Stimulated activated CD4-positive, alpha-beta T cell treated with anti-CD3 and anti-CD28 coated beads, Interleukin-4, amount 100 ng/mL, for 48 hours (primary cell): ENCODE results near the gene SLC66A3.

ENCODE experiments used
- DNase-seq, 2 donors: peaks; one replicate each; pipeline ENCODE4 v3.0.0-alpha.2; 2020; ENCODE audit warnings: low read depth in 2 of 2

SLC66A3 gene

DNA sequence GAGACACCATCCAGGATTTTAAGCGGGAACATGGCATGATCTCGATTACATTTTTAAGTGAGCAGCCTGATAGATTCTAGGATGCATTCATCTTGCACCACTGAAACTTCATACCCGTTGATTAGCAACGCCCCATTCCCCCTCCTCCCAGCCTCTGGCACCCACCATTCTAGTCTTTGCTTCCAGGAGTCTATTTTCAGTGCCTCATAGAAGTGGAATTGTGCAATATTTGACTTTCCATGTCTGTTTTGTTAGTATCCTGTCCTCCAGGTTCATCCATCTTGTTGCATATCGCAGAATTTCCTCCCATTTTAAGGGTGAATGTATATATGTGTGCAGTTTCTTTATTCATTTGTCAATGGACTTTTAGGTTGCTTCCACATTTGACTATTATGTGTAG lies 20.9 kb upstream of the SLC66A3 start:
- no peak for DNase-seq

DNA sequence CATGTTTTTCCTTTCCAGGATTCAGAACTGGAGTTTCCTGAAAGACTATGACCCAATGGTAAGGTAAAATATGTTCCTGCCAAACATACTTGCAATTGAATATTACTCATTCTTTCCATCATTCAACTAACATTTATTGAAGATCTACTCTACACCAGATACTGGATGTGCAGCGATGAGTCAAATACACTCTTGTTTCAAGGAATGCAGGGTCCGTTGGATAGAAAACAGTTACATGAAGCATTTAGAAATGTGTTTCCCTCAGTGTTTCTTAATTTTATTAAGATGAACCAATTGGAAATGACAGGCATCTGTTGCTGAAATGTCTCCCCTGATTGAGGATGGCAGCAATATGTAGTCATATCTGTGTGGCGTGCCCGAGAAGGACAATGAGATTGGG lies 14.8 kb upstream of the SLC66A3 start:
- DNase-seq = no peak

DNA sequence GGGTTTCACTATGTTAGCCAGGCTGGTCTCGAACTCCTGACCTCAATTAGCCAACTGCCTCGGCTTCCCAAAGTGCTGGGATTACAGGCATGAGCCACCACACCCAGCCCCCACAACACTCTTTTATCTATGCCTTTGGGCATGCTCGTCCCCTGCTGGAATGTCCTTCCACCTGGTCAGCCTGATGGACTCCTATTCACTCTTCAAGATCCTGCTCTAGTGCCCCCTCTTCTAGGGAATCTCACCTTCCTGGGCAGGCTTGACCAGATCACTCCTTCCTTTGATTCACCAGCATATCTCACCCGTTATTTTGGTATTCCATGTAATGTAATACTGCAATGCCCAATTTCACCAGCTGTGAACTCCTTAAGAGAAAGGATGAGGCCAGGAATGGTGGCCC lies 13.9 kb upstream of the SLC66A3 start:
- DNase-seq = no peak

DNA sequence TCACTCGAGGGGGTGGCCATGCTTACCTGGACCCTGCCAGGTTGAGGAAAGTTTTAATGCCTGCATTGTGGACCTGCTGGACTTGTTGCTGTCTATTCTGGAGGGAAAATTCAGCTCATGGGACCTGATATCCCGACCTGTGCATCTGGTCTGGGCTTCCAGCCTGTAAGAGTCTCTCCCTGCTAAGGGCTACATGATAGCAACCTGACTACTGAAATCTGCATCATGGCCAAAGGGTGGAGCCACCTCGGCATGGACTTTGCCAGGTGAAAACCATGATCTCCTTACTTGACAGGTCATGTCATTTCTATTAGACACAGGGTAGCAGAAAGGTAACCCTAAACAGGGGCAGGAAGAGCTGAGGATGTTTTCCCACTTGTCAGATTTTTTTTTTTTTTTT lies 12.9 kb upstream of the SLC66A3 start:
- no peak for DNase-seq

DNA sequence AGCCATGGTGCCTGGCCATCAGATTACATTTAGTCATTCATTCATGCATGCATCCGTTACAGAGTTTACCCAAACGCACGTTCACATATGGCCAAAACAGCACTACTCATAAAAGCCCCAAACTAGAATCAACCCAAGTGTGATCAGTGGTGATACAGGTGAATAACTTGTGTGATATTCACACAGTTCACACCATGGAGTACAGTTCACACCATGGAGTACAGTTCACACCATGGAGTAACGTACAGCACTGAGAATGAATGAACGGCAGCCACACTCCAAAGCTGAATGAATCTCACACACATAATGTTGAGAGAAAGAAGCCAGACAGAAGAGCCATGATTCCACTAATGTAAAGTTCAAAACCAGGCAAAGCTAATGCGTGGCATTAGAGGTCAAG lies 12.3 kb upstream of the SLC66A3 start:
- no peak for DNase-seq

DNA sequence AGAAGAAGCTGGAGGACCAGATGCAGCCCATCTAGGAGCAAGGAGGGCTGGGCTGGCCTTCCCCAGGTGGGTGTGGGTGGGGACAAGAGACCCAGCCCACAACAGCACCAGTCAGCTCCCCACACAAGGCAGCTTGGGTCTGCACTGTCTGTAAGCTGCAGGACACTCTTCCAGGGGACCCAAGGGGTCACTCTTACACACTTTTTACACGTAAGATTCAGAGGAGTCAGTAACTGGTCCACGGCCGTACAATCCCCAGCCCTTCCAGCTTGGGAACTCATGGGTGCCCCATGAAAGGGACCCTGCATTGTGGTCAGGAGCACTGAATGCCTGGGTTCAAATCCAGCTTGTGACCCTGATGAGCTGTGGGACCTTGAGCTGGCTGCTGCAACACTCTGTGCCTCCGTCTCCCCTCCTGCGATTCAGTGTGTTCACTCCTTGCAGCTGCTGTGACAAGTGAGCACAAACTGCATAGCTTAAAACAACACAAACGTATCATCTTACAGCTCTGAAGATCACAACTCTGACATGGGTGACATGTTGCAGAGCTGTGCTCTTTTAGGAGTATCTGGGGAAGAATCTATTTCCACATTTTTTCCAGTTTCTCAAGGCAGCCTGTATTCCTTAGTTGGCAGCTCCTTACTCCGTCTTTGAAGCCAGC lies 11.1 kb upstream of the SLC66A3 start:
- no peak for DNase-seq

DNA sequence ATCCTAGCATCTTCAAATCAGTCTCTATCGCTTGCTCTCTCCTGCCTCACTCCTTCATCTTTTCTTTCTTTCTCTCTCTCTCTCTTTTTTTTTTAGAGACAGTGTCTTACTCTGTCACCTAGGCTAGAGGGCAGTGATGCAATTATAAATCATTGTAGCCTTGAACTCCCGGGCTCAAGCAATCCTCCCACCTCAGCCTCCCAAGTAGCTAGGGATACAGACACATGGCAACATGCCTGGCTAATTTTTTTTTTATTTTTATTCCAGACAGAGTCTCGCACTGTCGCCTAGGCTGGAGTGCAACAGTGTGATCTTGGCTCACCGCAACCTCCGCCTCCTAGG lies 10.6 kb upstream of the SLC66A3 start:
- no peak for DNase-seq

DNA sequence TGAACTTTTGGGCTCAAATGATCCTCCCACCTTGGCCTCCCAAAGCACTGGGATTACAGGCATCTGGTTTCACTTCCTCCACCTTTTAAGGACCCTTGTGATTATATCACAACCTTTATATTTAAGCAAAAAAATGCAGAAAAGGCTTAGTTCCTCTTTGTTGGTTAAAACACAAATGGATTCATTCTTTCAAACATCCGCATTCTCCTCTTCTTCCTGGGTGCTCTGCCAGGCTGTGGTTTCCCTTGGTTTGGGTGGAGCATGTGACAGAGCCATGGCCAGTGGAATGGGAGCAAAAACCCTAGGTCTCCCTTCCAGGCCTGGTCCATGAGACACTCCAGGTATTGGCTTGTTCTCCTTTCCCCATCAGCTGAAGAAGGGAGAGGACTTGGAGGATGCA lies 9.9 kb upstream of the SLC66A3 start:
- DNase-seq = no peak

DNA sequence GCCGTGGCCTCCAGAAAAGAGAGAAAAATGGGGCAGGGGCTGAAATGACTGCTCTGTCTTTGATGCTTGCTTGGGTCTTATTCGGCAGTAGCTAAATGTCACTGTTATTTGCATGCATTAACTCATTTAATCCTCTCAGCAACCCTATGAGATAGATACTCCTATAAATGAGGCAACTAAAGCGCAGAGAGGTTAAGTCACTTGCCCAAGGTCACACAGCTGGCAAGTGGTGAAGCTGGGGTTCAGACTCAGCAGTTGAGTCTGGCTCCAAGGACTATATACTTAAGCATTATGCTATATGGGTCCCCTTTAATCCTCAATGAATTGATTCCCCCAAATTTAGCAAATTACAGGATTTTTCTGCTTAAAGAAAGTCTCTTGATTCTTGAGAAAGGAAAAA lies 9.2 kb upstream of the SLC66A3 start:
- DNase-seq = no peak

DNA sequence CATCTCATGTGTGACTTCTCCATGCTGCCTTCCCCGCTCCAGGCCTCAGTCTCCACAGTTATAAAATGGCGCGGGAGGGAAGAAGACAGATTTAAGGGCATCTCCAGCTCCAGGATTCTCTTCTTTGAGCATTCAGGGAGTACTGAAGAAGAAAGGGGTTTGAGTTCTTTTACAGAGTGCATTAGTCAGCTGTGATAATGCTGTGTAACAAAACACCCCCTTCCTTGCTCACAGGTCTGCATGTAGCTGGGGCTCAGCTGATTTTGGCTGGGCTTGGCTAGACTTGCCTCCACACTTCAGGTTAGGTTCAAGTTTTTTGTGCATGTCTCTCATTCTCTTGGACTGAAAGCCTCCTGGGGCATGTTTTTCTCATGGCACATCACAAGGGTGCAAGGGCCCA lies 8.0 kb upstream of the SLC66A3 start:
- DNase-seq = no peak

DNA sequence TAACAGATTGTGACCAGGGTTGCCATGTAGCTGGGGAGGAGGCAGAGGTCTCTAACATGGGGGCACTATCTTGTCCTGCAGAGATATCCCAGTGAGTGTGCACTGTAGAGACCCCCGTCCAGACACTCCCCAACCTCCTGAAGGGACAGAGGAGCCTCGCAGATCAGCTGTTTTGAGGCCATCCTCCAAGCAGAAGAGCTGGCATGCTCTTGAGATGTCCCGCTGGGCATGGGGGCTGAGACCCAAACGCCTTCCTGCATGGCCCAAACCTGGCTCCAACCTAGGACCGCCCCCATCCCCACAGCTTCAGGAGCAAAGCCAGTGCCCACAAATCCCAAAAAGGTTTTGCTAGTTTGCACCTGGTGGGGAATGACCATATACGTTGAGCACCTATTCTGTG lies 2.7 kb upstream of the SLC66A3 start:
- no peak for DNase-seq

DNA sequence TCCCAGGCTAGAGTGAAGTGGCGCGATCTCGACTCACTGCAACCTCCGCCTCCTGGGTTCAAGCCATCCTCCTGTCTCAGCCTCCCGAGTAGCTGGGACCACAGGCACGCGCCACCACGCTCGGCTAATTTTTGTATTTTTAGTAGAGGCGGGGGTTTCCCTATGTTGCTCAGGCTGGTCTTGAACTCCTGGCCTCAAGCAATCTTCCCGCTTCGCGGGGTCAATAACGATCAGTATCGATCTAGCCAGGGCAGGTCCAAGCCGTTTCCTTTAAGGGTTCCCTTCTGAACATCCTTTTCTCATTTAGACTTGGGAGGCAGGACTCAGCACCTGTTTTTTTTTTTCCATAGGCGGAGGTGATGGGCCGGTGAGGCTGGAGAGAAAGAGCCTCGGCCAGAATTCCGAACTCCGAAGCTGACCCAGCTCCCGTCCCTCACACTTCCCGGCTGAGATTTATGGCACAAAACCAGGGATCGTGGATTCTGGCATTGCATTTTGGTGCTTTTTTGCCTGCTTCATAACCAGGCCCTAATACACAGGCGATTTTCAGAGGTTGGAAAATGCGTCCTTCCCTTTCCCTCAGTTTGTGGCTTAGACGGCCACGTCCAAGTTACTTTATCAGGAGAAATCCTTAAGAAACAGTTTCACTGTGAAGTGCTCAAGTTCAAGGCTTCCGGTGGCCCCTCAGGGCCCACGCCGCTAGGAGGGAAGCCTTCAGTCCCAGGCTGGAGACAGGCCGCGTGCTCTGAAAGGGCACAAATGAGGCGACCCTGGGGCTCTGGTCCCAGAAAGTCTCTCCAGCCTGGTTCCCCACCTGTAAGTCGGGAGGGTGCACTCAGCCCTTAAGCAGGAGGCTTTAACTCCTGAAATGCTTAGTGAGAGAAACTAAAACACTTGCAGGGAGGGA lies 998 bp upstream of the SLC66A3 start:
- DNase-seq = peak in 1 of 2 donors; percentile 9

DNA sequence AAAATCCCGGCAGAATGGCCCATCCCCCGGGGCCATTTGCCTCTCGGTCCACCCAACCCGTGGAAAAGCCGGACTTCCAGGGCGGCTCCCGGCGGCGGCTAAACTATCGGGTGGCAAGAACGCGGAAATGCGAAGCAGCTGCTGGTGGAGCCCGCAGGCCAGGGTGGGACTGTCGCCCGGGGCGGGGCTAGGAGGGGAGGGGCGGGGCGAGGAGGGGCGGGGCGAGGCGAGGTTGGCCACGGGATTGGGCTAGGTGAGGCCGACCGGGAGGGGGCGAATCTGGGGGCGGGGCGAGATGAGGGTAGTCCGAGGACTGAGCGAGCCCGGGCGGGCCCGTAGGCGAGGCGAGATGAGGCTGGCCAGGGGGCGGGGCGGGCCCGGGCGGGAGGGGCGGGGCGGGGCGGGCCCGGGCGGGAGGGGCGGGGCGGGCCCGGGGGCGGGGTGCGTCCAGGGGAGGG lies 315 bp upstream of the SLC66A3 start:
- DNase-seq = peak; percentile 99

DNA sequence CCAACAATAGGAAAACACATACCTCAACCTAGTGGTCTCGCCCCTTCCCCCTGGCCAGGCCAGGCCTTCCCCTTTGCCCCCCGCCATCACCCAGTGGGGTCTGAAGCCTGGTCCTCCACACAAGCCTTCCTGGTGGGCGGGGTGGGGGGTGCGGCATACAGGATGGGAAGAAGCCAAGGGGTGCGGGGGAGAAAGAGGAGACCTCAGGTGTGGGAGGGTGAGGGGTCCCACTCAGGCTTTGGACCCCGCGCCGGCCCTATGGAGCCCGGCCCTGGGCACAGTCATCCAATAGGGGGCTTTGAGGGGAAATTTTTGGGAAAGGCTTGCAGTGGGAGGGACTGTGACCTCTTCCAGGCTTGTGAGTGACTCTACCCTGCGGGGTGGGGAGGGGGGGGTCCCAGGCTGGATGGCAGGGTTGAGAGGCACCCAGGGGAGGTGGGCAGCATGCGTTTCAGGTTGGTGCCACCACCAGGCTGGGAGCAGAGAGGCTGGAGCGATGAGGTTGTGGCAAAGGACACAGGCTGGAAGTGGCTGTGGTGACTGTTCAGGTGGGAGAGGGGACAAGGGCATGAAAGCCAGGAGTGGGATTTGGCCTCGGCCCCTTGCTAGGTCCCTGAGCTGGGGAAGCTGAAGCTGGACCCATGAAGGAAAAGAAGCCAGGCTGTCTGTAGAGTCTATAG lies 1.3 kb downstream of the SLC66A3 start:
- DNase-seq = no peak

DNA sequence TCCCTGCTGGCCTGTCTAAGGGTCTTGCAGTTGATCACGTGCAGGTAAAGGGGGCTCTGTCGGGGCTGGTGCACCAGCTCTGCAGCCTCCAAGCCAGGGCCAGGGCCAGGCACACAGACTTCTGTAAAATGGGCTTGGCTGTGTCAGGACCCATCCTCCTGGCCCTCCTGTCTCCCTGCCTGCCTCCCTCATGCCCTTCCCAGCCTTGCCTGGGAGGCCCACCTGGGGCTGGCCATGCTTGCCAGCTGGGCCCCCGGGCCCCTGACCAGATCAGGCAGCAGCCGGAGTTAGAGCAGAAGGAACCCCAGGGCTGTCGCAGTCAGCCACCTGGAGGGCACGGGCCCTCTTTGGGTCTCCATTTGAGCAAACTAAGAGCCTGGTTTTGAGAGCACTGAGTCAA lies 2.0 kb downstream of the SLC66A3 start:
- no peak for DNase-seq

DNA sequence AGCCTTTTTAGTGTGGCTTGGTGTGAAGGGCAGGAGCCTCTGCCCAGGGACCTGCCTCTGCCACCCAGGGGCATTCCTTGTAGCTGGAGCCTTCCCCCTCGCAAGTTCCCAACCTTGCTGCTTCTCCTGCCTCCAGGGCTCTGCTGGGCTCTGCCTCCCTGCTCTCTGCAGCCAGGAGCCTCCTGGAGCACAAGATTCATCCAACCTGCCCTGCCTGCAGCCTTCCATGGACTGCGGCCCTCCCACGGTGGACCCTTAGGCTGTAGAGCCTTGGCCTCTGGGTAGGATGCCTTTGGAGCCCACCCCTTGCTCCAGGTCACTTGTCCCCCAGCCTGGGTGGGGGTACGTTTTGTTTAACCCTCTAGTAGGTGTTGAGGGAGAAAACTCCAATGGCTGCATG lies 2.5 kb downstream of the SLC66A3 start:
- no peak for DNase-seq

DNA sequence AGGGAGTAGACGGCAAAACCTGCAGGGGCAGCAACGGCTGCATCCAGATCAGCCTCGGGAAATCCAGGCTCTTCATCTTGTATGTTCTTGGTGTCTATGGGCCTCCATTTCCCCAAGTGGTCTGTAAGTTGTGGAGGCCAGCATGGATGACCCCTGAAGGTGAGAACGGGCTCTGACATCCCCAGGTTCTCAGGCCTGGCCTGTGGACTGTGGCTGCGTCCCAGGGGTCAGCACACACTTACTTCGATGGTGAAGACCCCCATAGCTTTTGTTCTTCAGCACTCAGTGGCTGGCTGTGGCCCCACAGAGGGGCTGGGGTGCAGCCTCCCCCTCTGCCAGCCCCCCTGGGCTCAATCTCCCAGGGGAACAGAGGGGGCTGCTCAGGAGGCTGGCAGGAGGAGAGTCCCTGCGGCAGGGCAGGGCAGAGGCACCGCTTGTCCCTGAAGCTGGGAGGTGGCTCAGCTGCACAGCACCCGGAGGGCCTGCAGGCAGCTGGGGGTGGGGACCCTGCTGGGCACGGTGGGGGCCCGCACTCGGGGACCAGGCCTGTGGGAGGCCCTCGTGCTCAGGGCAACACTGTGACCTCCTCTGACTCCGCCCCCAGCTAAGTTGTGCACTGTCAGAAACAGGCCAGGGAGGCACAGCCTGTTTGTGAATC lies 3.8 kb downstream of the SLC66A3 start:
- no peak for DNase-seq

DNA sequence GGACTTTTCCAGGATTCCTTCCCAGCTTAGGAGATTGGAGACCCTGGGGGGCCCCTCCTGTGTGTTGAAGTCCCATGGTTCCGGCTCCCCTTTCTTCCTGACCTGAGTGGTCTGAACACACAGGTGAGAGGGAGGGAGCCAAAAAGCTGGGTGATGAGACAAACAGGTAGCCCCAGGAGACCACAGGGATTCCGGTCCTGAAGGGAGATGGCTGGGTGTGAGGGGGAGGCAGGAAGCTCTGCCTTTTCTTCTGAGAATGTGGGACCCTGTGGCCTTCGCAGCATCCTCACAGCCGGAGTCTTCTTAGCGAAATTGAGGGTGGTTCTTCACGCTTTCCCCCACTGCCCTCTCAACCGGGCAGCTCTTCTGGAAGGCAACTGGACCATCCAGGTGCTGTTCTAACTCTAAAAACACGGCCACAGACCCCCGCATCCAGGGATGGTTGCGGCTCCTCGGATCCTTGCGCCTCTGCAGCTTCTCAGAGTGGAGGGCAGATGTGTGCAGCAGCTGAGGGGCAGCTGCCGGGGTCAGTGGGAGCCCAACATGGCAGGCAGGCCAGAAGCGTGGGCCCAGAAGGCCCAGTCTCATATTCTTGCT lies 4.4 kb downstream of the SLC66A3 start:
- DNase-seq = no peak

DNA sequence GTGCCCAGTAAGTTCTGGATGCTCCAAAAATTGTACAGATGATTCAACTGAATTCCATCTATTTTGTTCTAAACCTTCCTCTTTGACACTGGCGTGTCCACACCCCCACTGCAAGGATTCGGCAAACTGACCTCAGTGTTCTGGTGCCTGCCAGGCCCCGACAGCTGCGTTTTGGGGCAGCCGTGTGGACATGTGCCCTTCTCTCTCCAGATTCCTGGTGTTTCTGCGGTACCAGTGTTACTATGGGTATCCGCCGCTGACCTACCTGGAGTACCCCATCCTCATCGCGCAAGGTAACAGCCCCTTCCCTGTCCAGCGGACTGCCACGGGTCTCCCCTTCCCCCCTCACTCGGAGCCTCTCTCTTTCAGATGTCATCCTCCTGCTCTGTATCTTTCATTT lies 5.0 kb downstream of the SLC66A3 start:
- DNase-seq = no peak

DNA sequence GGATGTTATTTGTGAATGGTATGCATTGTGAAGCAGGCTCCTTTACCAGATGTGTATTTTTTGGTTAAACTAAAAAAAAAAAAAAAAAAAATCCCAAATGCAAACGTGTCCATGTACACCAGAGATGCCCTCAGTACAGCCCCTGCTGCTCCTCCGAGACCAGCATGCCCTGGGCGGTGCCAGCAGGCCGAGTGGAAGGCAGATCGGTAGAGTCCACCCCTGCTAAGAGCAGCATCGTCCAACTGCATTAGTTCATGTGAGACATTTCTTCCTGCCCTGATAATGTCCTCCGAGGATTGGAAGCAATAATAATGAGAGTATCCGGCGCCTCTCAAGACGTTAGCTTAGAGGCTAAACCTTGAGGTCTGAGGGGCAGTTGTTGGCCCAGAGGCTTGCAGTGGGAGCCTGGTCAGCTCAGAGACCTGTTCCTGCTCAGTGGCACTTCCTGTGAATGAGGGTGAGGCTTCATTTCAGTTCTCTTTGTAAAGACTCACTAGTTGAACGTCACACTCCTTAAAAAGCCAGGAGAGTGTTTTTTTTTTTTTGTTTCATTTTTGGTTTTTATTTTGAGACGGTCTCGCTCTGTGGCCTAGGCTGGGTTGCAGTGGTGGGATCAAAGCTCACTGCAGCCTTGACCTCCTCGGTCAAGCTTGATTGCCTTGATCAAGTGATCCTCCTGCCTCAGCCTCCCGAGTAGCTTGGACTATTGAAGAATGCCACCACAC lies 5.6 kb downstream of the SLC66A3 start:
- no peak for DNase-seq

DNA sequence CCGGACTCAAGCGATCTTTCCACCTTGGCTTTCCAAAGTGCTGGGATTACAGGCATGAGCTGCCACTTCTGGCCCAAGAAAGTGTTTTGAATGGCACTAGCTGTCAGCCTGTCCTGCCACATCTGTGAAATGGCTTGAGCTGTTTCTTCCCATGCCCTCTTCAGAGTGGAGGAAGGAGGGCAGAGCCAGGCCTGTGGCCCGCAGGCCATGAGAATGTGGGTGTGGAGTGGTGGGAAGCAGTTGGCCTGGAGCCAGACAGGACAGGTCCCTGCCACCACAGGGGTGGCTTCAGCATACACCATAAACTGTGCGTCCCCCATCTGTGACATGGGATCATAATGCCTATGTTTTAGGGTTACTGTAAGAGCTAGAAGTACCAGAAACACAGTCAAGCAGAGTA lies 6.5 kb downstream of the SLC66A3 start:
- DNase-seq = no peak
